MCF 10A (cell line): ENCODE data around the gene ZNF426. TPM values are rescaled to one million over a fixed set of nuclear protein-coding genes. Genes with fewer than 3 reads are reported as not detected.
"Not testable (repeated sequence)": the region's sequence is repeated elsewhere in the genome, so short reads cannot be mapped to it uniquely, and the experiment has no call there.

Experiments
- BruUV-seq: library from RNA; stranded (reverse); fragments of 400-500 nt; replicated peaks from 2 replicates; lab custom pipeline; 2021; lab: Mats Ljungman, UMichigan
- CTCF ChIA-PET: fragments of 300-600 bp; sonication (Branson Sonifier 250); formaldehyde crosslinking; extraction: SDS; loops from one replicate; lab custom pipeline; 2021; ENCODE audit warnings: antibody characterized with exemption, inconsistent platforms; lab: Yijun Ruan, JAX
- POLR2A ChIA-PET: fragments of 300-600, 350-650 bp; sonication (Branson Sonifier 250); formaldehyde crosslinking; extraction: SDS; loops from one replicate; lab custom pipeline; 2020; ENCODE audit warnings: antibody characterized with exemption, inconsistent platforms; lab: Yijun Ruan, JAX
- DNase-seq: peaks from one replicate; pipeline ENCODE4 v3.0.0-alpha.2; 2018; ENCODE audit not compliant: unreplicated experiment
- H3K27ac Mint-ChIP-seq: one replicate; pipeline ENCODE4 v1.8.0; 2022; ENCODE audit warnings: mild to moderate bottlenecking, low read depth, mixed read lengths; ENCODE audit not compliant: unreplicated experiment
- H3K27me3 Mint-ChIP-seq: one replicate; pipeline ENCODE4 v1.8.0; 2022; ENCODE audit warnings: mixed read lengths; ENCODE audit not compliant: insufficient read depth, unreplicated experiment
- H3K36me3 Mint-ChIP-seq: one replicate; pipeline ENCODE4 v1.8.0; 2022; ENCODE audit warnings: mild to moderate bottlenecking, moderate library complexity, mixed read lengths; ENCODE audit not compliant: insufficient read depth, unreplicated experiment
- H3K4me1 Mint-ChIP-seq: one replicate; pipeline ENCODE4 v1.8.0; 2022; ENCODE audit warnings: mixed read lengths; ENCODE audit not compliant: insufficient read depth, unreplicated experiment
- H3K4me3 Mint-ChIP-seq: one replicate; pipeline ENCODE4 v1.8.0; 2022; ENCODE audit warnings: mild to moderate bottlenecking, moderate library complexity, mixed read lengths; ENCODE audit not compliant: unreplicated experiment
- H3K9me3 Mint-ChIP-seq: one replicate; pipeline ENCODE4 v1.8.0; 2022; ENCODE audit warnings: mixed read lengths; ENCODE audit not compliant: unreplicated experiment
- CTCF ChIP-seq: fragments of 200-600 bp; IDR thresholded peaks from one replicate; pipeline ENCODE4 v1.8.0; 2022; ENCODE audit warnings: antibody characterized with exemption, mild to moderate bottlenecking; ENCODE audit not compliant: unreplicated experiment
- intact Hi-C: fragments of 100-400 bp; cut with micrococcal nuclease; formaldehyde crosslinking; loops from 2 replicates; pipeline ENCODE4 v1.14.1; 2022
- total RNA-seq: library from RNA; stranded (reverse); gene quantifications from 2 replicates; pipeline ENCODE4 v1.2.3, GENCODE V29; 2022

Gene ZNF426
- total RNA-seq, 1 experiment from 2014 or later: 8.1 TPM

DNA sequence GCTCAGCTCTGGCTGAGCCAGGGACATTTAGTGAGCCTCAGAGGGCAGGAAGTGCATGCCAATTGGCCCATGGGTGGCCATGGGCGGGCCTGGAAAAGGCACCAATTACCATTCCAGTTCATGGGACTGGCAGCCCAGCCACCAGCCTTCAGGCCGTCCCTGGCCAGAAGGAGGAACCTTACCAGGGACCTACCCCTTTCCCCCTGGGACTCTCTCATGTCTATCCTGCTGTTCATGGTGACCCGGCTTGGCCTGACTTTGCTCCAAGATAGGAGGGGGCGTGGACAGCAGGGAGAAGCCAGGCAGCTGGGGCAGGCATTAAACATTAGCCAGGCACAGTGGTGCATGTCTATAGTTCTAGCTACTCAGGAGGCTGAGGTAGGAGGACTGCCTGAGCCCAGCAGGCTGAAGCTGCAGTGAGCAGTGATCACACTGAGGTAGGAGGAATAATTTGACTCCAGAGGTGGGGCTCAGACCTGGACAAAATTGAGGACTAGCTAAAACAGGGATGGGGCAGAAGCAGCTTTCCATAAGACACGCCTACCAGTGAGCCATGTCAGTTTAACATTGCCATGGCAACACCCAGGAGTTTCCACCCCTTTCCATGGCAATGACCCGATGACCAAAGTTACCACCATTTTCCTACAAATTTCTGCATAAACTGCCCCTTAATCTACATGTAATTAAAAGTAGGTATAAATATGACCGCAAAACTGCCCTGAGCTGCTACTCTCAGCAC, 14.3 kb upstream of the ZNF426 start:
- TF ChIP-seq CTCF: no peak
- H3K9me3 Mint-ChIP-seq: peaks cover 15% of the 10 kb centered on the region
- H3K27ac Mint-ChIP-seq: no peak overlapping the region
- no peaks in the 10 kb centered on the region for H3K27me3 Mint-ChIP-seq
- no peak for DNase-seq
- no peaks in the 10 kb centered on the region for H3K4me1 Mint-ChIP-seq
- BruUV-seq: no TSS peak
- POLR2A ChIA-PET: interaction anchor here (0.7 kb wide), 2 partner anchors 11 to 15 kb away, joined by 3 read pairs; no protein-coding TSS in a partner anchor
- intact Hi-C loops: no loop called here
- H3K36me3 Mint-ChIP-seq: peaks cover 7% of the 10 kb centered on the region
- H3K4me3 Mint-ChIP-seq: no peak overlapping the region
- CTCF ChIA-PET: interaction anchor here (0.6 to 1.5 kb wide), 2 partner anchors 346 to 745 kb away, joined by 4 read pairs; no protein-coding TSS in a partner anchor

GRCh38 chr19:9547870-9548269, 9.4 kb upstream of the ZNF426 start:
- H3K9me3 Mint-ChIP-seq: peaks cover 15% of the 10 kb centered on the region
- H3K36me3 Mint-ChIP-seq: no peaks in the 10 kb centered on the region

GRCh38 chr19:9541281-9541680, 2.8 kb upstream of the ZNF426 start:
- H3K36me3 Mint-ChIP-seq, DNase-seq, H3K27ac Mint-ChIP-seq, H3K4me1 Mint-ChIP-seq, intact Hi-C loops, H3K27me3 Mint-ChIP-seq, BruUV-seq, H3K4me3 Mint-ChIP-seq: not testable (repeated sequence)
- ChIA-PET CTCF (interaction anchor here (0.8 kb wide), 1 partner anchor 15 kb away, joined by 3 read pairs; no protein-coding TSS in a partner anchor), POLR2A (interaction anchor here (0.6 kb wide), 1 partner anchor 11 kb away, joined by 3 read pairs; no protein-coding TSS in a partner anchor)
- H3K9me3 Mint-ChIP-seq: peaks cover 15% of the 10 kb centered on the region

More at GRCh38 chr19:9547870-9548269, 9.4 kb upstream of the ZNF426 start:
- Mint-ChIP-seq H3K27ac (no peak overlapping the region), H3K4me3 (no peak overlapping the region), H3K27me3 (no peaks in the 10 kb centered on the region), H3K4me1 (no peaks in the 10 kb centered on the region)
- DNase-seq: no peak
- intact Hi-C loops: no loop called here
- ChIA-PET POLR2A (interaction anchor here (1.5 kb wide), 1 partner anchor 10 kb away, joined by 5 read pairs; no protein-coding TSS in a partner anchor), CTCF (interaction anchor here (0.6 to 0.7 kb wide), 2 partner anchors 239 to 278 kb away, joined by 4 to 7 read pairs; no protein-coding TSS in a partner anchor)
- no peak for TF ChIP-seq CTCF
- no TSS peak for BruUV-seq

DNA sequence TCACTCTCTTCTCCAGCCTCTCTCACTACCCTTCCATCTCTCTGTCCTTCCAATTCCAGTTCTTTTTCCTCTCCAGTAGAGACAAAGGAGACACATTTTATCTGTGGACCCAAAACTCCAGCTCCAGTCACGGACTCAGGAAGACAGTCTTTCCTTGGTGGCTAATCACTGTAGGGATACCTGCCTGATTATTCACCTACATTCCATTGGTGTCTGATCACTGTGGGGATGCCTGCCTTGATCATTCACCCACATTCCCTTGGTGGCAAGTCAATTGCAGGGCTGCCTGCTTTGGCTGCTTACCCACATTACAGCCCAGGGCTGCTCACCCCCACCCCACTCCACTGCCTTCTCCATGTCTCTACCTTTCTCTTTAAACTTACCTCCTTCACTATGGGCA, 1.5 kb upstream of the ZNF426 start:
- H3K27ac Mint-ChIP-seq, H3K27me3 Mint-ChIP-seq, CTCF ChIA-PET, BruUV-seq, intact Hi-C loops, DNase-seq, H3K4me1 Mint-ChIP-seq: not testable (repeated sequence)
- Mint-ChIP-seq H3K4me3 (peak overlapping the region; percentile 26), H3K9me3 (peaks cover 15% of the 10 kb centered on the region), H3K36me3 (peaks cover 14% of the 10 kb centered on the region)
- POLR2A ChIA-PET: interaction anchor here (0.6 to 1.1 kb wide), 2 partner anchors 21 to 383 kb away, joined by 3 read pairs; no protein-coding TSS in a partner anchor

- POLR2A ChIA-PET: interaction anchor here (1.1 kb wide), 1 partner anchor 22 kb away, joined by 3 read pairs; no protein-coding TSS in a partner anchor
- DNase-seq, BruUV-seq, intact Hi-C loops, H3K27me3 Mint-ChIP-seq, H3K4me1 Mint-ChIP-seq, CTCF ChIA-PET: not testable (repeated sequence)
- H3K4me3 Mint-ChIP-seq: peak overlapping the region; percentile 26
- H3K9me3 Mint-ChIP-seq: peaks cover 15% of the 10 kb centered on the region
- peaks cover 21% of the 10 kb centered on the region for H3K36me3 Mint-ChIP-seq
- peak overlapping the region; percentile 100 for H3K27ac Mint-ChIP-seq
Measured at GRCh38 chr19:9539201-9539600, 756 bp upstream of the ZNF426 start.
